ENCODE data around the gene GTPBP6.

GTPBP6 gene

DNA sequence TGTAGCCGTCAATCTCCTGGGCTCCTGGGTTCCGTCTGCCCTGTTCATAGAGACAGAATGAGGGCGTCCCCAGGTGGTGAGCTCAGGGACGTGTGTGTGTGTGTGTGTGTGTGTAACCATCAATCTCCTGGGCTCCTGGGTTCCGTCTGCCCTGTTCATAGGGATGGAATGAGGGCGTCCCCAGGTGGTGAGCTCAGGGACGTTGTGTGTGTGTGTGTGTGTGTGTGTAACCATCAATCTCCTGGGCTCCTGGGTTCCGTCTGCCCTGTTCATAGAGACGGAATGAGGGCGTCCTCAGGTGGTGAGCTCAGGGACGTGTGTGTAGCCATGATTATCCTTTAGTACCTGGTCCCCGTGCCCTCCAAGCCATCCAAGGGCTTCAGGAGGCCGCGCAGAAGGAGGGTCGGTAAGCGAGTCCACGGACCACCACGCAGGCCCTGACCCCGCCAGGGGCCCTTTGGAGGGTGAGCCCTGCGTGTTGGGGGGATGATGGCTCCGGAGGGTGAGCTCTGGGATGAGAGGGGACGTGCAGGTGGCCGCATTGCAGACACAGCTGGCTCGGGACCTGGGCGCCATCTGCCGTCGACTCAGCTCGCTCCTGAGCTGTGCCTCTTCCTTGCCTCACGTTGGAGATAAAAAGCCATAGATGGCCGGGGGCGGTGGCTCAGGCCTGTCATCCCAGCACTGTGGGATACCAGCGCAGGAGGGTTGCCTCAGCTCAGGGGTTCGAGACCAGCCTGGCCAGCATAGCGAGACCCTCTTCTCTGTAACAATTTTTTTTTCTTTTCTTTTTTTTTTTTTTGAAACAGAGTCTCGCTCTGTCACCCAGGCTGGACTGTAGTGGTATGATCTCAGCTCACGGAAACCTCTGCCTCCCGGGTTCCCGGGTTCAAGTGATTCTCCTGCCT, 5.4 kb upstream of the GTPBP6 start:
- no peaks in the 10 kb centered on the region for H3K27me3 ChIP-seq (replicated peaks; ENCODE audit: control insufficient read depth, insufficient read depth, low read length)
- H3K4me3 ChIP-seq (replicated peaks; ENCODE audit: low read depth, low read length) = no peak overlapping the region
- peak; percentile 56 for DNase-seq (ENCODE audit: extremely low read depth, insufficient read length)
- TF ChIP-seq, protein P1, sequence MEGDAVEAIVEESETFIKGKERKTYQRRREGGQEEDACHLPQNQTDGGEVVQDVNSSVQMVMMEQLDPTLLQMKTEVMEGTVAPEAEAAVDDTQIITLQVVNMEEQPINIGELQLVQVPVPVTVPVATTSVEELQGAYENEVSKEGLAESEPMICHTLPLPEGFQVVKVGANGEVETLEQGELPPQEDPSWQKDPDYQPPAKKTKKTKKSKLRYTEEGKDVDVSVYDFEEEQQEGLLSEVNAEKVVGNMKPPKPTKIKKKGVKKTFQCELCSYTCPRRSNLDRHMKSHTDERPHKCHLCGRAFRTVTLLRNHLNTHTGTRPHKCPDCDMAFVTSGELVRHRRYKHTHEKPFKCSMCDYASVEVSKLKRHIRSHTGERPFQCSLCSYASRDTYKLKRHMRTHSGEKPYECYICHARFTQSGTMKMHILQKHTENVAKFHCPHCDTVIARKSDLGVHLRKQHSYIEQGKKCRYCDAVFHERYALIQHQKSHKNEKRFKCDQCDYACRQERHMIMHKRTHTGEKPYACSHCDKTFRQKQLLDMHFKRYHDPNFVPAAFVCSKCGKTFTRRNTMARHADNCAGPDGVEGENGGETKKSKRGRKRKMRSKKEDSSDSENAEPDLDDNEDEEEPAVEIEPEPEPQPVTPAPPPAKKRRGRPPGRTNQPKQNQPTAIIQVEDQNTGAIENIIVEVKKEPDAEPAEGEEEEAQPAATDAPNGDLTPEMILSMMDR (IDR thresholded peaks at IDR 0.05; ENCODE audit: insufficient read depth, low read length, poor library complexity, severe bottlenecking) = peak; percentile 43
- H3K36me3 ChIP-seq (ENCODE audit: control insufficient read depth, insufficient read depth, low read length) = no peaks in the 10 kb centered on the region

DNA sequence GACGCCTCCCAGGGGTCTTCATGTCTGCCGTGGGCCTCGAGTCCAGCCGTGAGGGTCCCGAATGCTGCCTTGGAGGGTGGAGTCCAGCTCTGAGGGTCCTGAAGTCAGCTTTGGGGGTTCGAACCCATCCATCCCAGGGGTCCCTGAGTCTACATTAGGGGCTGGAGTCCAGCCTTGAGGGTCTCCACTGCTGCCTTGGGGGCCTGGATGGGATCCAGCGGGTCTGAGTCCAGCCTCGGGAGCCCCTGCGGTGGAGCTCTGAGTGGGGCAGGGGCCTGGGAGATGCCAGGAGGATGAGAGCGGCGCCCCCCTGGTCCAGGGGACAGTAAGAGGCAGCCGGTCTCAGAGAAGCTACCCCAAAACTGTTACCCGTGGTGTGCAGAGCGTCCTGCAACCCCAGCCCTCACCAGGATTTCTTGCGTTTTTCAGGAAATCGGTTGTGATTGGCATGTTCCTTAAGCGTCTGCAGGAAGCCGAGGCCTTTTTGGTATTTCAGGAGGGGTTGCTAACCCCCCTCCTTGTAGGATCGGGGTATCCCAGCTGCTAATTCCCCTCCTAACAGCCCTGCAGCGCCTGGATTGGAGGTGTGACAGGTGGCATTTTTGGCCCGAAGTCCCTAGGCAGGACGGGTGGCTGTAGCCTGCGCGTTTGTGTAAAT, 1.7 kb upstream of the GTPBP6 start:
- H3K27me3 ChIP-seq (replicated peaks; ENCODE audit: control insufficient read depth, insufficient read depth, low read length) = no peaks in the 10 kb centered on the region
- peak overlapping the region; percentile 94 for H3K4me3 ChIP-seq (replicated peaks; ENCODE audit: low read depth, low read length)
- DNase-seq (ENCODE audit: extremely low read depth, insufficient read length) = no peak
- peaks cover 5% of the 10 kb centered on the region for H3K36me3 ChIP-seq (ENCODE audit: control insufficient read depth, insufficient read depth, low read length)
- TF ChIP-seq, protein P1 (IDR thresholded peaks at IDR 0.05; ENCODE audit: insufficient read depth, low read length, poor library complexity, severe bottlenecking) = no peak

DNA sequence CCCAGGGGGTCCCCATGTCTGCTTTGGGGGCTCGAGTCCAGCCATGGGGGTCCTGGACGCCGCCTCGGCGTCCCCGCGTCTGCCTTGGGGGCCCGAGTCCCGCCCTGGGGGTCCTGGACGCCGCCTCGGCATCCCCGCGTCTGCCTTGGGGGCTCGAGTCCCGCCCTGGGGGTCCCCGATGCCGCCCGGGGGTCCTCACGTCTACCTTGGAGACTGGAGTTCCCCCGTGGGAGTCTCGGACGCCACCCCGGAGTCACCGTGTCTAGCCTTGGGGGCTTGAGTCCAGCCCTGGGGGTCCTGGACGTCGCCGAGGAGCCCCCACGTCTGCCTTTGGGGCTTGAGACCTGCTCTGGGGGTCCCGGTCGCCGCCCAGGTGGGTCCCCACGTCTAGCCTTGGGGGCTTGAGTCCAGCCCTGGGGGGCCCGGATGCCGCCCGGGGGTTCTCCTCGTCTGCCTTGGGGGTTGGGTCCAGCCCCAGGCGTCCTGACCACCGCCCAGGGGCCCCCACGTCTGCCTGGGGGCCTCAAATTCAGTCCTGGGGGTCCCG, 1.1 kb upstream of the GTPBP6 start:
- TF ChIP-seq, protein P1 (IDR thresholded peaks at IDR 0.05; ENCODE audit: insufficient read depth, low read length, poor library complexity, severe bottlenecking) = no peak
- H3K4me3 ChIP-seq (replicated peaks; ENCODE audit: low read depth, low read length) = peak overlapping the region; percentile 94
- no peaks in the 10 kb centered on the region for H3K27me3 ChIP-seq (replicated peaks; ENCODE audit: control insufficient read depth, insufficient read depth, low read length)
- peaks cover 9% of the 10 kb centered on the region for H3K36me3 ChIP-seq (ENCODE audit: control insufficient read depth, insufficient read depth, low read length)
- no peak for DNase-seq (ENCODE audit: extremely low read depth, insufficient read length)

DNA sequence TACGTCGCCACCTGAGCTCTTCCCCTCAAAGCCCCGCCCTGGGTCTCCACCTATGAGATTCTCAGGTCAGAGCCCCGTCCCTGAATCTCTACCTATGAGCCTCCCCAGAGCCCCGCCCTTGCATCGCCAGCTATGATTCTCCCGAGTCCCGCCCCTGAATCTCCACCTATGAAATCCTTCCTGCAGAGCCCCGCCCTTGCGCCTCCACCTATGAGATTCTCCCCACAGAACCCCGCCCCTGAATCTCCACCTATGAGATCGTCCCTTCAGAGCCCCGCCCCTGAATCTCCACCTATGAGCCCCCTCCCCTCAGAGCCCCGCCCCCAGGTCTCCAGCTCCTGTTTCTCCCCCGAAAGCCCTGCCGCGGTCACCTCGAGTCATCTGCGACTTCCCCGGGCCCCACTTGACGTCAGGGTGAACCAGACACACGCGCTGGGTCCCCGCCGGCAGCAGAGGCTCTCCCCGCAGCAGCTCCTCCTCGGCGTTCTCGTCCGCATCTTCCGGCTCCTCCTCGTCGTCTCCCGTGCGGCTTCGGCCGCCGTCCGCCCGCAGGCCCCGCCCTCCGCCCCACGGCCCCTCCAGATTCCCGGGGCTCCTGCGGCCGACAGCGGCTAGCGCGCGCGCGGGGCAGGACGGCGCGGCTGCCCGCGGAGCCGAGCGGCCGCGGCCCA, 393 bp downstream of the GTPBP6 start:
- Histone ChIP-seq H3K4me3 (replicated peaks; ENCODE audit: low read depth, low read length) (peak overlapping the region; percentile 68), H3K36me3 (ENCODE audit: control insufficient read depth, insufficient read depth, low read length) (peaks cover 18% of the 10 kb centered on the region), H3K27me3 (replicated peaks; ENCODE audit: control insufficient read depth, insufficient read depth, low read length) (no peaks in the 10 kb centered on the region)
- peak; percentile 93 for DNase-seq (ENCODE audit: extremely low read depth, insufficient read length)
- TF ChIP-seq, protein P1 (IDR thresholded peaks at IDR 0.05; ENCODE audit: insufficient read depth, low read length, poor library complexity, severe bottlenecking) = no peak

DNA sequence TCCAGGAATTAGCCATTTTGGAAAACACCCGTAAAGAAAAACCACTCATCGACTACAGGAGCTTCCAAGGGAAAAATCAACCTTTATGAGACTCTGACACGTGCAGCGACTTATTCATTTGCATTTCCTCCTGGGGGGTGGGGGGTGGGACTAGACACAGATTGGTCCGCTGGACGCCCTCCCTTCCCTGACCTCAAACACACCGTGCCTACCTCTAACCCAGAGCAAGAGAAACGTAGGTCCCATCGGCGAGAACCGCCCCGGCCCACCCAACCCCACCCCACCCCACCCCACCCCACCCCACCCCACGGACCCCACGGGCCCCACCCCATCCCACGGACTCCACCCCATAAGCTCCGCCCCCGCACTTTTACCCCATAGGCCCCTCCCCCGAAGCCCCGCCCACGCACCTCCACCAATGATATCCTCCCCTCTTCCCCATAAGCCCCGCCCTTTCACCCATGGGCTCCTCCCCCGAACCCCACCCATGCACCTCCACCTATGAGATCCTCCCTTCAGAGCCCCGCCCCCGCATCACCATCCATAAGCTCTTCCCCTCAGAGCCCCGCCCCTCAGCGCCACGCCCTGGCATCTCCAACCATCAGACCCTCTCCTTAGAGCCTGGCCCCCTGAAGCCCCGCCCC, 1.1 kb downstream of the GTPBP6 start:
- Histone ChIP-seq H3K4me3 (replicated peaks; ENCODE audit: low read depth, low read length) (peak overlapping the region; percentile 50), H3K27me3 (replicated peaks; ENCODE audit: control insufficient read depth, insufficient read depth, low read length) (no peaks in the 10 kb centered on the region), H3K36me3 (ENCODE audit: control insufficient read depth, insufficient read depth, low read length) (peaks cover 19% of the 10 kb centered on the region)
- DNase-seq (ENCODE audit: extremely low read depth, insufficient read length) = no peak
- TF ChIP-seq, protein P1 (IDR thresholded peaks at IDR 0.05; ENCODE audit: insufficient read depth, low read length, poor library complexity, severe bottlenecking) = no peak
